Endothelial cell of umbilical vein (primary cell): Measurements from ENCODE around the gene KLHL26. TPM values are rescaled to one million over a fixed set of nuclear protein-coding genes. Genes with fewer than 3 reads are reported as not detected.
"Not testable (repeated sequence)": the region's sequence is repeated elsewhere in the genome, so short reads cannot be mapped to it uniquely, and the experiment has no call there.

Experiments used
- BruUV-seq: library from RNA; stranded (reverse); fragments of 400-500 nt; replicated peaks from 2 replicates; lab custom pipeline; 2021; lab: Mats Ljungman, UMichigan
- CTCF ChIA-PET: fragments of 300-600, 350-600 bp; sonication (Branson Sonifier 250); formaldehyde crosslinking; loops from one replicate; lab custom pipeline; 2021; ENCODE audit warnings: antibody characterized with exemption, inconsistent platforms; lab: Charles Lee
- POLR2A ChIA-PET: fragments of 300-600, 350-600 bp; sonication (Branson Sonifier 250); formaldehyde crosslinking; loops from one replicate; lab custom pipeline; 2021; ENCODE audit warnings: antibody characterized with exemption, inconsistent platforms; lab: Charles Lee
- DNase-seq: peaks from one replicate; pipeline ENCODE4 v3.0.0-alpha.2; 2011; ENCODE audit warnings: low read depth, low spot score
- FAIRE-seq: peaks from 2 replicates; lab custom pipeline; 2011; peaks lifted over from hg19 to GRCh38; lab: Jason Lieb, UNC
- H2AFZ ChIP-seq: 2 replicates; pipeline ENCODE4 v1.6.0; 2012; ENCODE audit warnings: low read depth, low read length, control low read depth, inconsistent platforms
- H3K27ac ChIP-seq: 2 replicates; pipeline ENCODE4 v1.5.1; 2011; ENCODE audit warnings: low read depth, mild to moderate bottlenecking, control low read depth, low read length, moderate library complexity; ENCODE audit not compliant: insufficient read depth
- H3K27me3 ChIP-seq, 2 experiments: 2 replicates each; pipeline versions ENCODE4 v1.6.0 to v1.6.1; 2011; ENCODE audit warnings: low read length in 2 of 2, mixed read lengths in 1 of 2; ENCODE audit not compliant: control insufficient read depth in 2 of 2, insufficient read depth in 2 of 2
- H3K36me3 ChIP-seq, 2 experiments: 2 replicates in 1 of 2; 3 replicates in 1 of 2; pipeline ENCODE4 v1.5.1; 2011; ENCODE audit warnings: low read length in 2 of 2, mild to moderate bottlenecking in 1 of 2, moderate library complexity in 1 of 2; ENCODE audit not compliant: control insufficient read depth in 2 of 2, insufficient read depth in 2 of 2; ENCODE audit errors: extremely low read depth in 1 of 2
- H3K4me1 ChIP-seq: 3 replicates; pipeline ENCODE4 v1.5.1; 2011; ENCODE audit warnings: mild to moderate bottlenecking, low read length; ENCODE audit not compliant: control insufficient read depth, insufficient read depth; ENCODE audit errors: extremely low read depth
- H3K4me2 ChIP-seq: 2 replicates; pipeline ENCODE4 v1.6.1; 2011; ENCODE audit warnings: low read length, control low read depth, mixed read lengths; ENCODE audit not compliant: insufficient read depth
- H3K4me3 ChIP-seq, 3 experiments: fragments of 200-600 bp in 1 of 3; sonication (generic), shearing (Covaris generic) in 1 of 3; replicated peaks in 1 of 3; 2 replicates each; pipeline ENCODE4 v1.5.1; 2011 to 2016; ENCODE audit warnings: control low read depth in 3 of 3, low read length in 3 of 3, mild to moderate bottlenecking in 2 of 3, inconsistent platforms in 1 of 3, low read depth in 1 of 3, moderate library complexity in 1 of 3; ENCODE audit not compliant: insufficient read depth in 1 of 3
- H3K79me2 ChIP-seq: 2 replicates; pipeline ENCODE4 v1.6.0; 2012; ENCODE audit warnings: low read length, inconsistent platforms; ENCODE audit not compliant: control insufficient read depth, insufficient read depth
- H3K9ac ChIP-seq: replicated peaks from 2 replicates; pipeline ENCODE3; 2011; ENCODE audit warnings: low read length, control low read depth; ENCODE audit not compliant: insufficient read depth; ENCODE audit errors: extremely low read depth
- H3K9me1 ChIP-seq: replicated peaks from 3 replicates; pipeline ENCODE4 v1.6.0; 2011; ENCODE audit warnings: mild to moderate bottlenecking, low read length; ENCODE audit not compliant: control insufficient read depth, insufficient read depth; ENCODE audit errors: extremely low read depth
- H3K9me3 ChIP-seq: replicated peaks from 2 replicates; pipeline ENCODE4 v1.5.1; 2012; ENCODE audit warnings: low read length, inconsistent platforms; ENCODE audit not compliant: control insufficient read depth, insufficient read depth
- H4K20me1 ChIP-seq: replicated peaks from 2 replicates; pipeline ENCODE3; 2011; ENCODE audit warnings: mild to moderate bottlenecking, low read length; ENCODE audit not compliant: control insufficient read depth, insufficient read depth; ENCODE audit errors: extremely low read depth
- EZH2 ChIP-seq: IDR thresholded peaks from 2 replicates; pipeline ENCODE4 v1.6.1; 2012; ENCODE audit warnings: borderline replicate concordance, low read depth, mild to moderate bottlenecking, moderate library complexity, low read length, inconsistent platforms; ENCODE audit not compliant: severe bottlenecking
- GATA2 ChIP-seq: IDR thresholded peaks from 2 replicates; pipeline ENCODE4 v1.7.0; 2011; ENCODE audit warnings: low read depth, mild to moderate bottlenecking, moderate library complexity, mixed read lengths, low read length; ENCODE audit not compliant: insufficient read length, insufficient read depth
- JUN ChIP-seq: IDR thresholded peaks from 2 replicates; pipeline ENCODE4 v1.6.1; 2011; ENCODE audit warnings: borderline replicate concordance, low read depth; ENCODE audit not compliant: insufficient read length, insufficient read depth
- MYC ChIP-seq: IDR thresholded peaks from one replicate; pipeline ENCODE4 v1.6.1; 2011; ENCODE audit warnings: mild to moderate bottlenecking, low read depth, low read length
- POLR2A ChIP-seq: IDR thresholded peaks from 2 replicates; pipeline ENCODE4 v1.6.1; 2012; ENCODE audit warnings: low read depth, mild to moderate bottlenecking, control low read depth, low read length
- POLR2AphosphoS5 ChIP-seq: IDR thresholded peaks from 2 replicates; pipeline ENCODE4 v1.6.1; 2012; ENCODE audit warnings: low read depth, mild to moderate bottlenecking, control low read depth, low read length, moderate library complexity; ENCODE audit not compliant: insufficient read depth
- dilution Hi-C: fragments of 300-500 bp; cut with MboI; formaldehyde crosslinking; loops from one replicate; pipeline ENCODE4 v1.15.0; 2019; ENCODE audit warnings: low sequenced_read_pairs; ENCODE audit not compliant: extremely low pct_ligation_motif_present
- intact Hi-C: fragments of 100-400 bp; cut with micrococcal nuclease; formaldehyde crosslinking; loops from one replicate; pipeline ENCODE4 v1.10.0; 2022
- polyA plus RNA-seq, 4 experiments: library from polyadenylated mRNA; depleted of rRNA in 3 of 4; stranded (reverse) in 3 of 4; unstranded in 1 of 4; fragments of >200 nt; gene quantifications; 2 replicates each; pipeline versions ENCODE4 v1.2.1 to v1.2.3, GENCODE V29; 2011 to 2012; ENCODE audit warnings: missing spikeins in 1 of 4
- total RNA-seq: library from RNA; stranded (reverse); gene quantifications from 2 replicates; pipeline ENCODE4 v1.2.3, GENCODE V29; 2021
- TF ChIP-seq, protein P1 (sequence below): IDR thresholded peaks from 2 replicates; pipeline ENCODE4 v1.6.1; 2011; ENCODE audit not compliant: insufficient read depth, insufficient read length
- TF ChIP-seq, protein P2 (sequence below), 2 donors: IDR thresholded peaks; 1 replicate in 1 of 2; 2 replicates in 1 of 2; pipeline ENCODE4 v1.5.1; 2011; ENCODE audit warnings: low read length in 2 of 2, mild to moderate bottlenecking in 2 of 2, moderate library complexity in 2 of 2, control low read depth in 1 of 2, inconsistent platforms in 1 of 2, low read depth in 1 of 2; ENCODE audit not compliant: insufficient read depth in 1 of 2; ENCODE audit errors: extremely low read depth in 1 of 2

The KLHL26 gene
- total and polyA plus RNA-seq, 2 donors (not counting 3 experiments of a cell fraction or from before 2014, with no cell fraction given): 2.4 to 6.2 TPM

DNA sequence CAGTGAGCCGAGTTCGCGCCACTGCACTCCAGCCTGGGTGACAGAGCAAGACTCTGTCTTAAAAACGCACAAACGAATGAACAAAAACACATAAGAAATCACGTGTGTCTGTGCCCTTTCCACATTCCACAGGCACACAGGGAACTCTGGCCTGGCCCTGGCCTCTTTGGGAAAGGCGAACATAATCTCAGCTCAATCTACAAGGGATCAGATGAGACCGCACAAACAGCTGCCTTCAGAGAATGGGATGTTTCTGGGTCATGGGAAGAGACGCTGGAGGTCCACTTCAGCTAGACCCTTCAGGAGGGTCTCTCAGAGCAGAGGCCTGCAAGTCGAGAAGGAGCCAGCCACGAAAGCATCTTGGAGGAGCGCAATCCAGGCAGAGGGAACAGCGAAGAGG lies 40.3 kb downstream of the KLHL26 start:
- Histone ChIP-seq H3K36me3 (no peaks in the 10 kb centered on the region), H4K20me1 (no peaks in the 10 kb centered on the region), H3K9me1 (no peaks in the 10 kb centered on the region), H3K9me3 (no peaks in the 10 kb centered on the region), H3K27ac (no peak overlapping the region), H3K9ac (no peak overlapping the region), H3K27me3 (no peaks in the 10 kb centered on the region), H3K4me1 (peaks cover 17% of the 10 kb centered on the region), H3K79me2 (no peaks in the 10 kb centered on the region), H2AFZ (no peak overlapping the region), H3K4me2 (no peak overlapping the region), H3K4me3 (no peak overlapping the region)
- no TSS peak for BruUV-seq
- POLR2A ChIA-PET: no interaction called here
- CTCF ChIA-PET: interaction anchor here (0.6 to 2.3 kb wide), 4 partner anchors 83 to 207 kb away, joined by 4 to 21 read pairs (median 8); no protein-coding TSS in a partner anchor
- TF ChIP-seq, protein P1, sequence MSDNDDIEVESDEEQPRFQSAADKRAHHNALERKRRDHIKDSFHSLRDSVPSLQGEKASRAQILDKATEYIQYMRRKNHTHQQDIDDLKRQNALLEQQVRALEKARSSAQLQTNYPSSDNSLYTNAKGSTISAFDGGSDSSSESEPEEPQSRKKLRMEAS: no peak
- TF ChIP-seq, protein P2, sequence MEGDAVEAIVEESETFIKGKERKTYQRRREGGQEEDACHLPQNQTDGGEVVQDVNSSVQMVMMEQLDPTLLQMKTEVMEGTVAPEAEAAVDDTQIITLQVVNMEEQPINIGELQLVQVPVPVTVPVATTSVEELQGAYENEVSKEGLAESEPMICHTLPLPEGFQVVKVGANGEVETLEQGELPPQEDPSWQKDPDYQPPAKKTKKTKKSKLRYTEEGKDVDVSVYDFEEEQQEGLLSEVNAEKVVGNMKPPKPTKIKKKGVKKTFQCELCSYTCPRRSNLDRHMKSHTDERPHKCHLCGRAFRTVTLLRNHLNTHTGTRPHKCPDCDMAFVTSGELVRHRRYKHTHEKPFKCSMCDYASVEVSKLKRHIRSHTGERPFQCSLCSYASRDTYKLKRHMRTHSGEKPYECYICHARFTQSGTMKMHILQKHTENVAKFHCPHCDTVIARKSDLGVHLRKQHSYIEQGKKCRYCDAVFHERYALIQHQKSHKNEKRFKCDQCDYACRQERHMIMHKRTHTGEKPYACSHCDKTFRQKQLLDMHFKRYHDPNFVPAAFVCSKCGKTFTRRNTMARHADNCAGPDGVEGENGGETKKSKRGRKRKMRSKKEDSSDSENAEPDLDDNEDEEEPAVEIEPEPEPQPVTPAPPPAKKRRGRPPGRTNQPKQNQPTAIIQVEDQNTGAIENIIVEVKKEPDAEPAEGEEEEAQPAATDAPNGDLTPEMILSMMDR (IDR thresholded peaks at IDR 0.05; ENCODE audit: extremely low read depth in 1 of 2, insufficient read depth in 1 of 2, low read depth in 1 of 2, low read length in 2 of 2): no peak
- no peak for TF ChIP-seq MYC
- TF ChIP-seq EZH2: no peak
- no peak for TF ChIP-seq POLR2A
- TF ChIP-seq GATA2: no peak
- no peak for TF ChIP-seq POLR2AphosphoS5
- TF ChIP-seq JUN: no peak
- FAIRE-seq (no peak), DNase-seq (no peak)
- dilution Hi-C loops (no loop called here), intact Hi-C loops (loop anchor here (5.0 kb wide), 1 partner anchor 225 kb away; no protein-coding TSS in a partner anchor)

DNA sequence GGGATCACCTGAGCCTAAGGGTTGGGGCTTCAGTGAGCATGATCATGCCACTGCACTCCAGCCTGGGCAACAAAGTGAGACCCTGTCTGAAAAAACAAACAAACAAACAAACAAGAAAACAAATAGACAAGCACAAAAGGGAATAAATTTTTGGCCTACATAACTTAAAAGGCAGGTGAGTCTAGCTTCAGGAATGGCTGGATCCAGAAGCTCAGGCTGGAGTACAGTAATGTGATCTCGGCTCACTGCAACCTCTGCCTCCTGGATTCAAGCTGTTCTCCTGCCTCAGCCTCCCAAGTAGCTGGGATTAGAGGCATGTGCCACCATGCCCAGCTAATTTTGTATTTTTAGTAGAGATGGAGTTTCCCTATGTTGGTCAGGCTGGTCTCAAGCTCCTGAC lies 43.3 kb downstream of the KLHL26 start:
- H3K27ac ChIP-seq, intact Hi-C loops, FAIRE-seq, H3K9me3 ChIP-seq, H3K4me2 ChIP-seq, H3K27me3 ChIP-seq, H3K4me3 ChIP-seq, H3K36me3 ChIP-seq, H3K9me1 ChIP-seq, DNase-seq, H4K20me1 ChIP-seq, BruUV-seq, dilution Hi-C loops, POLR2A ChIA-PET, H3K79me2 ChIP-seq, H3K9ac ChIP-seq, H2AFZ ChIP-seq: not testable (repeated sequence)
- CTCF ChIA-PET: interaction anchor here (1.3 kb wide), 1 partner anchor 86 kb away, joined by 3 read pairs; no protein-coding TSS in a partner anchor
- peaks cover 21% of the 10 kb centered on the region for H3K4me1 ChIP-seq
